T1000 (cell line): ENCODE results near the gene UBE2K.
"Not testable (repeated sequence)": the region's sequence is repeated elsewhere in the genome, so short reads cannot be mapped to it uniquely, and the experiment has no call there.

Source experiments
- DNase-seq: peaks from one replicate; lab custom pipeline; 2025; ENCODE audit warnings: mixed read lengths; lab: John Stamatoyannopoulos, UW

Gene UBE2K

GRCh38 chr4:39729557-39729956 lies 31.6 kb downstream of the UBE2K start:
- no peak for DNase-seq

- no peak for DNase-seq
These were observed 32.1 kb downstream of the UBE2K start for GRCh38 chr4:39730072-39730471.

- no peak for DNase-seq
These were observed 34.0 kb downstream of the UBE2K start for GRCh38 chr4:39731908-39732307.

- peak; percentile 15 for DNase-seq
These were observed 34.8 kb downstream of the UBE2K start for GRCh38 chr4:39732728-39733127.

- DNase-seq: not testable (repeated sequence)
These were observed 41.7 kb downstream of the UBE2K start for GRCh38 chr4:39739591-39739990.

GRCh38 chr4:39741401-39741800 lies 43.5 kb downstream of the UBE2K start:
- no peak for DNase-seq

GRCh38 chr4:39745920-39746319 lies 48.0 kb downstream of the UBE2K start:
- no peak for DNase-seq

GRCh38 chr4:39750216-39750615 lies 52.3 kb downstream of the UBE2K start:
- no peak for DNase-seq

GRCh38 chr4:39754309-39754708 lies 56.4 kb downstream of the UBE2K start:
- DNase-seq: no peak

GRCh38 chr4:39756159-39756558 lies 58.2 kb downstream of the UBE2K start:
- DNase-seq: no peak

GRCh38 chr4:39758176-39758575 lies 60.2 kb downstream of the UBE2K start:
- no peak for DNase-seq

- no peak for DNase-seq
These were observed 61.6 kb downstream of the UBE2K start for GRCh38 chr4:39759569-39759968.

GRCh38 chr4:39761005-39761667 lies 63.2 kb downstream of the UBE2K start:
- no peak for DNase-seq

GRCh38 chr4:39763714-39764572 lies 66.0 kb downstream of the UBE2K start:
- DNase-seq: no peak

- DNase-seq: no peak
These were observed 72.1 kb downstream of the UBE2K start for GRCh38 chr4:39770005-39770404.

GRCh38 chr4:39770471-39770870 lies 72.5 kb downstream of the UBE2K start:
- DNase-seq: no peak

GRCh38 chr4:39770969-39771724 lies 73.2 kb downstream of the UBE2K start:
- no peak for DNase-seq

- DNase-seq: not testable (repeated sequence)
These were observed 84.1 kb downstream of the UBE2K start for GRCh38 chr4:39781988-39782387.

- no peak for DNase-seq
These were observed 87.1 kb downstream of the UBE2K start for GRCh38 chr4:39785083-39785482.

- DNase-seq: no peak
These were observed 88.9 kb downstream of the UBE2K start for GRCh38 chr4:39786838-39787237.

GRCh38 chr4:39792128-39792527 lies 94.2 kb downstream of the UBE2K start:
- no peak for DNase-seq

GRCh38 chr4:39792529-39792928 lies 94.6 kb downstream of the UBE2K start:
- no peak for DNase-seq

- DNase-seq: not testable (repeated sequence)
These were observed 95.0 kb downstream of the UBE2K start for GRCh38 chr4:39792976-39793375.
